Raji (cell line): ENCODE measurements around the gene SHPK.

Experiments
- POLR2A ChIP-seq: IDR thresholded peaks from 2 replicates; pipeline ENCODE4 v1.6.1; 2011; ENCODE audit warnings: low read depth, low read length, control low read depth; ENCODE audit not compliant: insufficient read depth

The SHPK gene, protein sequence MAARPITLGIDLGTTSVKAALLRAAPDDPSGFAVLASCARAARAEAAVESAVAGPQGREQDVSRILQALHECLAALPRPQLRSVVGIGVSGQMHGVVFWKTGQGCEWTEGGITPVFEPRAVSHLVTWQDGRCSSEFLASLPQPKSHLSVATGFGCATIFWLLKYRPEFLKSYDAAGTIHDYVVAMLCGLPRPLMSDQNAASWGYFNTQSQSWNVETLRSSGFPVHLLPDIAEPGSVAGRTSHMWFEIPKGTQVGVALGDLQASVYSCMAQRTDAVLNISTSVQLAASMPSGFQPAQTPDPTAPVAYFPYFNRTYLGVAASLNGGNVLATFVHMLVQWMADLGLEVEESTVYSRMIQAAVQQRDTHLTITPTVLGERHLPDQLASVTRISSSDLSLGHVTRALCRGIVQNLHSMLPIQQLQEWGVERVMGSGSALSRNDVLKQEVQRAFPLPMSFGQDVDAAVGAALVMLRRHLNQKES

DNA sequence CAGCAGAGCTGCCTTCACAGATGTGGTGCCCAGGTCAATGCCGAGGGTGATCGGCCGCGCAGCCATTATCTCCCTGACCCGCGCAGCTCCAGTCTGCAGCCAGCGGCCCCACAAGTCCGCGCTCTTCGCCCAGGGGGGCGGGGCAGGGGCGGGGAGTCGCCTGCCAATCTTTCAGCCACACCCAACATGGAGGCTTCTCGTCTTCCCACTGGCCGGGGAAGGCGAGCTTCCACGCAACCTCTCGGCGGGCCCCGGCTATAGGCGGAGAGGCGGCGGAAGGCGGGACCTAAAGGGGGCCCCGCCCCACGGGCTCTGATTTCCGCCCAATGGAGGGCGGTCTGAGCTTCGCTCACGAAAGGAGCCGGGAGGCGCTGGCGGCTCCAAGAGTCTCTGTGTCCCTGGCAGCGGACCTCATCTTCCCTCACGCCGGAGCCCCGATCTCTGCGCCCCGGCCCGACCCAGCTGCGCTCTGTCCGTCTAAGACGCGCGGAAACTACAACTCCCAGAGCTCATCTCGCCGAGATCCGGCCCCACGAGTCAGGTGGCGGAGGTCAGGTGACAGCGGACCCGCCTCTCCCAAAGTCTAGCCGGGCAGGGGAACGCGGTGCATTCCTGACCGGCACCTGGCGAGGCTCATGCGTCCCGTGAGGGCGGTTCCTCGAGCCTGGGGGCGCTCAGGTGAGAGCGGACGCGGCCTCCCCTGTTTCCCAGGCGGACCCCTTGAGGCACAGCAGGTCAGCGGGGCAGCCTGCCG is at the start of gene SHPK, which contains the start of gene CTNS:
TSS of gene SHPK (minus strand) at position 97 of the 754 bp plus-strand sequence. CDS start at position 66, 31 bp downstream.
TSS of gene CTNS (plus strand) at position 607 of the 754 bp plus-strand sequence. CDS start 3,447 bp downstream, outside the sequence.
- TF ChIP-seq POLR2A, result peak; percentile 79

DNA sequence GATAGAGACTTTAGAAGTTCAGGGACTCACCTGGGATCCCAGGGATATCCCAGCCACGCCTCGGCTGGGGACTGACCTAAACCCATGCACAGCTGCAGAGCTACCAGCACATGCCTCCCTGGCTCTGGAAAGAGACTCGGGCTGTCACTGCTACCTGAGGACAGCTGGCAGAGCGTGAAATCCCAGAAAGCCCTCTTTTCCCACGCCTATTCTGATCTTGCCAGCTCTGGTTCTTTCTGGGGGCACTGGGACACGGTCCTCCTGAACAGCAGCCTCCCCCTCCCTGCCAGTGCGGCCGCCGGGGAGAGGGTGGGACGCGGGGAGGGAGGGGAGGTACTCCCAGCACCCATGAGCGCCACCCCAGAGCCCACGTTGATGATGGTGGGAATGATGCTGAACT is 49.1 kb upstream of the SHPK start:
- no peak for TF ChIP-seq POLR2A

DNA sequence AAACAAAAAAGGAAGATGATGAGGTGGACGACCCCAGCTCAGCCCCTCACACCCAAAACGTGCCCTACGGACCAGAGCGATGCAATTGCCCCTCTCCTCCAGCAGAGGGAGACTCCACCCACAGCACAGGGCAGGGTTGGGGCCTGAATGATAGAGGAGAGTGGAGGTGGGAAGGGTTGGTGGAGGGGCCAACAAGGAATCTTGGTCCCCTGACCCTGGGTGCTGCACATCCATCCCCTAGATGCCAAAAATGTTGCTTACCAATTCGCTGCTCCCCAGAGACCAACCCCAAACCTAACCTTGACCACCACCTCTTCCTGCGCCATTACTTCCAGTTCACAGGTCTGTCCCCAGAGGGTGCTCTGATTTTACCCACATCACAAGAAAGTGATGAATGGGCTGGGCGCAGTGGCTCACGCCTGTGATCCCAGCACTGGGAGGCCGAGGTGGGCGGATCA is 47.0 kb upstream of the SHPK start:
- no peak for TF ChIP-seq POLR2A

DNA sequence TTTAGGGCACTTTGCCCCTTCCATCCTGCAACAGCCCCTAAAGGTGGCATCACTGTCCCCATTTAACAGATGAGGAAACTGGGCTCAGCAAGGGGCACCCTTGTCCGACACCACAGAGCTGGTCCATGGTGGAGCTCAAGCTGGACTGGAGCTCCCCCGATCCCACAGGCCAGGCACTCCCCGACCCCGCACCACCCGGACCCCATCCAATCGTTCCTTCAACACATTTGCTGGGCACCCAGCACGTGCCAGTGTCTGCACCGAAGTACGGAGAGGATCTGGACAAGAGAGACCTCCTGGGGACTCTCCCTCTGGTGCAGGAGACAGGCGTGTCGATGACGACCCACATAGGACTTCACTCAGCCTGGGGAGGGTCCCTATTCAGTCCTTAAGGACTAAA is 46.0 kb upstream of the SHPK start:
- TF ChIP-seq POLR2A, result no peak

DNA sequence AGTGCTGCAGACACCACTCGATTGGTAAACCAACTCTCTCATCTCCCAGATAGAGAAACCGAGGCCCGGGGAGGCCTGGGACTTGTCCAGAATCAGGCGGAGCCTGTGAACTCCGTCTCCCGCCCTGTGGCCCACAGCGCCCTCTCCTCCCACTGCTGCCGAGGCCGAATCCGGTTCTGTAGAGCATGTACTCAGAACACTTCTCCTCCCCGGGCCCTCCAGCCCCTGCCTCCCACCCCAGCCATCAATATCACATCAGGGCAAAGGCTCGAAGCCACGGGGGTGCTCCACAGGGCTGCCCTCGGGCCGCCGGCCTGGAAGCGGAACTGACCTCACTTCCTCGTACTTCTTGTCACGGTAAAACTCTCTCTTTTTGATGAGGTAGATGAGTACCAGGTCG is 45.5 kb upstream of the SHPK start:
- no peak for TF ChIP-seq POLR2A

DNA sequence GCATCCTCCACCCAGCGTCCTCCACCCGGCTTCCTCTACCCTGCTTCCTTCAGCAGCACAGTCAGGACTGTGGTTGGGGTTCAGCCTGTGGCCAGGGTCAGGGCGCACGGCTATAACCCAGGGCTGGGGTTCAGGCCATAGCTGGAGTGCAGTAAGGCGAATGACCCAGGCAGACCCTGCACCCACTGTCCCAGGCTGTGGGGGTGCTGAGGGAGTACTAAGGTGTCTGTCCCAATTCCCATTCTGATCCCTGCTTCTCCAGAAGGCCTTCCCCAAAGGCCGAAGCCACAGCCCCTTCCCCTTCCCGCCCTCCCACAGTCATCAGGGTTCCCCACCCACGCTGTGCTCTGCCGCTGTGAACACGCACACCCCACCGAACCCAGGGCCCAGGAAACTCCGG is 45.0 kb upstream of the SHPK start:
- TF ChIP-seq POLR2A, result no peak

DNA sequence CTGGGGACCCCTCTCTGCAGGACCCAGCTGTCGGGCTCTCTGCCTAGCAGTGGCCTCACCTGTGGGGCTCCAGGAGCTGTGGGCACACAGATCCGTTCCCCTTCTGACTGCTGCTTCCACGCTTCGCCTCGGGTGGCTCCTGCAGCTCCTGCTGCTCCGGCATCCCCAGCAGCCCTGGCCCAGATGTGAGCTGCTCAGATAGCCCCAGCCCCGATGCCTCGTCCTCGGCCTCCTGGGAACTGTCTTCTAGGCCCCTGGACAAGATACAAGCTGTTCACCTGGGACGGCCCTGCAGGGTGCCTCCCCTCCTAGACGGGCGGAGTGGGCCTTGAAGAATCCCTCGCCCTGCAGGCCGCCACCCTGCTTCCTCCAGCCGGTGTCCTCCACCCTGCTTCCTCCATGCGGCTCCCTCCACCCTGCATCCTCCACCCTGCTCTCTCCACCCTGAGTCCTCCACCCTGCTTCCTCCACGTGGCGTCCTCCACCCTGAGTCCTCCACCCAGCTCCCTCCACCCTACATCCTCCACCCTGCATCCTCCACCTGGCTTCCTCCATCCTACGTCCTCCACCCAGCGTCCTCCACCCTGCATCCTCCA is 43.6 kb upstream of the SHPK start:
- no peak for TF ChIP-seq POLR2A

DNA sequence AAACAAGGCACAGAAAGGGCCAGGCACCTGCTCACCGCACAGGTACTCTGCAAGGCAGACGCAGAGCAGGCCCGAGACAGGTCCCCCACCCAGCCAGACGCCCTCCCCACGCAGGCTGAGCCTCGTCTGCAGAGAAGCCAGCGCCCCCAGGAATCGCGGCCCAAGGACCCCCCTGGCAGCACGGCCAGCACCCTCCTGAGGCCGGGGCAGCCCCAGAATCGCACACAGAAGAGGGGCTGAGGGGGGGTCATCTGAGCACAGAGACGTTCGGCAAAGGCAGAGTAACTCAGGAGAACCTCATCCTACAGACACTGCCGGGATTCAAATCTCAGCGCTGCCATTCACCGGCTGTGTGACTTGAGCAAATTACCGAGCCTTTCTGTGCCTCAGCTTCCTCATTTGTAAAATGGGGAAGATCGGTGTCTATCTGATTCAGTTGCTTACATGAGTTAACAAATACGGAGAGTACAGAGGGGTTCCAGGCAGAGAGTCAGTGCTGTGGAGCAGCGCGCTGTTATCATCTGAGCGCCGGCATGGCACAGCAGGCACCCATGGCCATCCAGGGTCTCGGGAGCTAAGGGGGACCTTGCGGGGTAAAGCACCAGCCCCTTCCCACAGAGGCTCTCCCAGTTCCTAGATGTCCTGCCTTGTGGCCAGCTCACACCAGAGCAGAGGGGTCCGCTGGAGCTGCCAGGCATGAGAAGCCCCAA is 42.9 kb upstream of the SHPK start:
- no peak for TF ChIP-seq POLR2A

DNA sequence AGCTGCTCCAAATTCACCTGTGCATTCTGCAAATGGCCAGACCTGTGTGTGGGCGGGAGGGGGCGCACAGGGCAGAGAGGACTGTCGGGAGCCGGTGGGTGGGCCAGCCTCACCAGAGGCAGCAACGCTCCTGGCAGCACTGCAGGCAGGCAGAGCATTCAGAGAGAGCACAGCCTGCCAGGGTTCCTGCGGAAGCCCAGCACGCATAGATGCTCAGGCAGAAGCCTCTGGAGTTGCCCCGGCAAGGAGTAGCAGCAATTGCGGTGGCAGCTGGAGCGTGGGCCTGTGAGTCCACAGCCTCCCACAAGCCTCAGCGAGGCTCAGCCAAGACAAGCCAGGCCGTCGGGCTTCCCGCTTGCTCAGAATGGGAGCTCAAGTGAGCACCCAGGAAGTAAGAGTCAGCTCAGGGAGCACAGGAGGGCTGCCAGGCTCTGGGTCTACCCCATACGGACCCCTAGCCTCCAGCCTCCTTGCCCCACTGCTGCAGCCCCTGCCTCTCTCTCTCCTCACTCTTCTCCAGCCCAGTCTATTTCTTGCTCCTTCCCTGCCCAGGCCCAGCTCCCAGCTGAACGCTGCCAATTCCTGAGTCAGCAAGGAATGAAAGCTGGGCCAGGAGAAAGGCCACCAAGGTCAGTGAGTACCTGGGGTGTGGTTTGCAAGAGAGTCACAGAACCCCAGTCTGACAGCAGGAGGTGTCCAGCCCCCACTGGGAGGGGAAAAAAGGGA is 42.2 kb upstream of the SHPK start:
- no peak for TF ChIP-seq POLR2A

DNA sequence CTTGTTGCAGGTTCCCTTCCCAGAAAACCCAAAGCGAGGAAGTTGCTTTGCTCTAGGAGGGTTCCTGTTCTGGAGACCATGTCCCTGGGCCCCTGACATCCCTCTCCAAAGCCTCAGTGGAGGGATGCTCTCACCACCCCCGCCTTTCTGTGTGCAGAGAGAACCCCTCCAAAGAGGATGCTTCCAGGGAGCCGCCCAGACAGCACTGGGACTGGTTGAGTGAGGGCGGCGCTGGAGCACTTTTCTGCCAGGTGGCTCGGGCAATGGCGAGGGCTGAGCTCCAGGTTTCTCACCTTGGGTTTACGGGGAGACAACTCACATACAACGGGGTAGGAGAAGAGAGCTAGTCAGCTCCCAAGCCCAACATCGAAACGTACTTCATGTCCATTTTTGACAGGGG is 39.8 kb upstream of the SHPK start:
- no peak for TF ChIP-seq POLR2A

DNA sequence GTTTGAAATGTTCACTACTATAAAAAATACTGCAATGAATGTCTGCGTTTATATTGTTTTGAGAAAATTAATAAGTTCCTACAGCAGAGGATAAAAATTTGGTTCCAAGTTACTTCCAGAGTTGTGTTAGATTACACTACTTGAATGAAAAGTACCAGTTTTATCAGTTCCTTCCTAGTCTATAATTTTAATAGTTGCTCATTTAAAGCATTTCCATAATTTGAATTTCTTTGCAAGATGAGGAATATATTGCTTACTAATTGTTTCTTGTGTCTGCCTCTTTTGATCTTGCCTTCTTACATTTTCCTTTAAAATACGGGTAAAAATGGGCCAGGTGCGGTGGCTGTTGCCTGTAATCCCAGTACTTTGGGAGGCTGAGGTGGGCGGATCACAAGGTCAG is 36.5 kb upstream of the SHPK start:
- TF ChIP-seq POLR2A, result no peak

DNA sequence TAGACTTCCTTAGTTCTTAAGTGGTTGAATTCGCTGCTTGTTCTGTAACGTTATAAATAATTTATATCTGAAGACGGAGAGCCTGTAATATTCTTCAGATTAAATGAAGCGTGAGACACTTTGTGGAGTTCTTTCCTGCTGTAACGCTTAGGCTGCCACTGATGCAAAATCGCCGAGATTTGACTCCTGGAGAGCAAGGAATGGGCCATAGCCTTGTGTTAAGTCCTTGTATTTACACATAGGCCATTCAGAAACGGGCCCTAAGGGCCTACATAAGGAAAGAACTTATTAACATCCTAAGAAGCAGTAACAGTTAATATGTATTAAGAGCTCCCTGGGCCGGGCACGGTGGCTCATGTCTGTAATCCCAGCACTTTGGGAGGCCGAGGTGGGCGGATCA is 33.5 kb upstream of the SHPK start:
- no peak for TF ChIP-seq POLR2A

DNA sequence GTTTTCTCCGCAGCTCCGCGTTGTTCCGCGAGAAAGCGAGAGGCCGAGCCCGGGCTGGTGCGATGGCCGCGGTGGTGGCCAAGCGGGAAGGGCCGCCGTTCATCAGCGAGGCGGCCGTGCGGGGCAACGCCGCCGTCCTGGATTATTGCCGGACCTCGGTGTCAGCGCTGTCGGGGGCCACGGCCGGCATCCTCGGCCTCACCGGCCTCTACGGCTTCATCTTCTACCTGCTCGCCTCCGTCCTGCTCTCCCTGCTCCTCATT is 33.0 kb upstream of the SHPK start:
- no peak for TF ChIP-seq POLR2A

DNA sequence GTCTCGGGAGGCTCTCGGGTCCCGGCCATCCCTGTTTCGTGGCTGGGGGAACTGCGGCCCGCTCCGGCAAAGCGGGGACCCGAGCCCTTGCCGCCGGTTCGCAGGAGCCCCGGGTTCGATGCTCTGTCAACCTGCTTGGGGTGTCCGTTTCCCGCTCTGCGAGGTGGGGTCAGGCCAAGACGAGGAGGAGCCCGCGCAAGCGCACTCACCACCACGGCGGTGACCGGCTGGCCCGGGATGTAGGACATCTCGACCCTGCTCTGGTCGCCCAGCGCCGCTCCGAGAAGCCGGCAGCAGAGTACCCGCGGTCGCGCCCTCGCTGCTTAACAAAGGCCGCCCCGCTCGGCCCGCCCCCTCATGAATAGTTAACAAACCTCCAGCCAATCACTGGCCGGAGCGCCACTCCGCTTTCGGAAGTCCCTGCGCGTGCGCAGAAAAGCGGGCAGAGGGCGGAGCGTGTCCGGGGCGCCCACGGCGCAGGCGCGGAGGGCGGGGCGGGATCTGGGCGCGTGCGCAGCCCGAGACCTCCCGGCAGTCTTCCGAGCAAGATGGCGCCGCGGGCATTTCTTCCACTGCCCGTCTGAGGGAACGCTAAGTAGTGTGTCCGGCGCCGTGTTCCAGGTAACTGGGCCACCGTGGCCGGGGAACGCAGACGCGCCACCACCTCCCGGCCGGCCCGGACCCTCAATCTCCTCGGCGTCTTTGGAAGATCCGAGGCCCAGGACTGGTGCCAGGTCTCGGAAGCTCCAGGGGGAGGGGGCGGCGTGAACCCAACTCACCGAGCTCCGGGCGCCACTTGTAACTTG is 32.4 kb upstream of the SHPK start, which contains the start of the genes EMC6 and TAX1BP3:
TSS of gene EMC6 (plus strand) at position 534 of the 806 bp plus-strand sequence. CDS start 335 bp downstream, outside the sequence.
TSS of gene TAX1BP3 (minus strand) at position 300 of the 806 bp plus-strand sequence. CDS start at position 248, 52 bp downstream.
- TF ChIP-seq POLR2A, result peak; percentile 95
